Motor neuron (in vitro differentiated cells): ENCODE data around the gene TMEM59L. TPM values are rescaled to one million over a fixed set of nuclear protein-coding genes. Genes with fewer than 3 reads are reported as not detected.
"Not testable (repeated sequence)": the region's sequence is repeated elsewhere in the genome, so short reads cannot be mapped to it uniquely, and the experiment has no call there.

Source experiments
- ATAC-seq, 8 experiments: fragments of 200-7000 bp; cut with Tn5 transposase; replicated peaks in 6 of 8; 2 replicates each; pipeline ENCODE4 v1.8.0; 2021; ENCODE audit warnings: mild to moderate bottlenecking in 8 of 8, moderate library complexity in 8 of 8
- H3K27ac ChIP-seq, 2 donors: fragments of 250-450 bp; sonication (Bioruptor Pico); 2 replicates each; pipeline ENCODE4 v1.9.0; 2021; ENCODE audit warnings: antibody characterized with exemption in 2 of 2, mild to moderate bottlenecking in 2 of 2, moderate library complexity in 1 of 2
- H3K4me1 ChIP-seq, 2 donors: fragments of 250-450 bp; sonication (Bioruptor Pico); replicated peaks in 1 of 2; 2 replicates each; pipeline ENCODE4 v1.6.1; 2021; ENCODE audit warnings: antibody characterized with exemption in 2 of 2, mild to moderate bottlenecking in 2 of 2, moderate library complexity in 1 of 2
- H3K4me3 ChIP-seq, 5 donors: fragments of 250-450 bp; sonication (Bioruptor Pico); 2 replicates each; pipeline ENCODE4 v1.9.0; 2021; ENCODE audit warnings: antibody characterized with exemption in 5 of 5, mild to moderate bottlenecking in 5 of 5, moderate library complexity in 4 of 5
- whole genome bisulfite sequencing, 10 experiments: fragments of 450-650 bp; shearing (Covaris generic); methylation state at CpG; one replicate each; pipeline ENCODE4 v1.0.0; 2022; 5-methylcytosine and 5-hydroxymethylcytosine counted together
- in situ Hi-C, 9 experiments: fragments of 400-800 bp; cut with MboI; loops; one replicate each; pipeline ENCODE4 v1.15.0; 2021; ENCODE audit warnings: low sequenced_read_pairs in 9 of 9, low pct_unique_long_range_greater_than_20kb in 2 of 9; ENCODE audit not compliant: unreplicated experiment in 9 of 9
- total RNA-seq, 8 experiments: library from RNA; unstranded; fragments of 300-600 nt; gene quantifications; 2 replicates each; pipeline versions ENCODE4 v1.2.3 to v1.2.4, GENCODE V29; 2022

The TMEM59L gene
- total RNA-seq, 8 experiments from 2014 or later = 0.41 to 67.6 (median 25.4) TPM

DNA sequence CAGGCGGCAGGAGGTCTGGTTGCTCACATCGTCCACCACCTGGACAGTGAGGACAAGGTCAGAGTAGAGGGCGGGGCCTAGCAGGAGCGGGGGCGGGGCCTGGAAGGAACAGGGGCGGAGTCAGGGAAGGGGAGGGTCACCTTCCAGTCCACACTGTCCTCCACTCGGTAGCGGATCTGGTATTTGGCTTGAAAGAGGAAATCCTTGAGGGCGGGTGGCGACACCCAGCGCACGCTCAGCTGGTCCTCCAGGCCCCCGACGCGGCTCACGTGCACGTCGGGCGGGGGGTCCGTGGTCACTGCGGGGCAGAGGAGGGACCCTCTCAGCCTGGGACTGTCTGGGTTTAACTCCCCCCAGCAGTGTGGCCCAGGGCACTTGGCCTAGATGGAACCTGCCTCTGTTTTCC lies 15.9 kb upstream of the TMEM59L start:
- H3K4me3 ChIP-seq = no peak overlapping the region
- H3K27ac ChIP-seq = no peak overlapping the region
- in situ Hi-C loops = loop anchor here in 6 of 9 experiments (10.0 to 25.0 kb wide), 4 partner anchors 241 to 391 kb away; partner anchors contain the start of gene UPF1 (in 3 of the 6)
- peaks cover 9 to 21% of the 10 kb centered on the region in 2 donors for H3K4me1 ChIP-seq
- peak in 3 of 8 experiments; percentile 6 to 33 (median 9) for ATAC-seq
- no CpG with 5 or more reads among the region's 21 CpGs for WGBS, 10 experiments

DNA sequence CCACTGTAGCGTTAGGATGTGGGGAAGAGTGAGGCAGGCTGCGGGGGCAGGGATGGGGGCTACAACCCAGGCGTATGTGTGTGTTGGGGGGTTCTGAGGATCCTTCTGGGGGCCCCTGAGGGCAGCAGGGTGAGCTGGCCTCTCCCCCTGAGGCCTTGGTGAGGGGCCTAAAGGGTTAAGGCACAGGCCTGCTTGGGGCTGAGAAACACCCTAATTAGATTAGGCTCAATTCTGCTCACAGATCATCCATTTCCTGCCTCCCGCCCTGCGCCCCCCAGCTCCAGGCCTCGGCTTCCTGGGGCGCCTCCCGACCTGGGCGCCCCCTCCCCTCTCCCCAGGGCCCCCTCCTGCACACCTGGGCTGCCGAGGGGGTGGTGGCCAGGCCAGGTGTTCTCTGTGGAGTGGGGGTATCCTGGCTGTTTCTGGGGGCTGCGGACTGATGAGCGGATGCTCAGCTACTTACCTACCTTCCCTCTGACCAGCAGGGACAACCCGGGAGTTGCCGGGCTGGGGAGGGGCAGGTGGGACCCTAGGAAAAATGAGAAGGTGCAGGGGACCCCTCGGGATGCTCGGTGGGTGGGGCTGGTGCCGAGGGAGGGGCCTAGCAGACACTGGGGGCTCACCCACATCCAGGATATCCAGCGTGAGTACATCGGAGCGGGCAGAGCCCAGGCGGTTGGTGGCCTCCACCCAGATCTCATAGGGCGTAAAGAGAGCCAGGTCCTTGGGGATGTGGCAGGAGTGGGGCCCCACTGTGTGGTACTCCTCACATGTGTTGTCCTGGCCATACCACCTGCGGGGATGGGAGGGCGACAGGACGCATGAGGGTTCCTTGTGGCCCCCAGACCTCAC lies 14.6 kb upstream of the TMEM59L start:
- Histone ChIP-seq H3K4me3 (no peak overlapping the region), H3K27ac (no peak overlapping the region), H3K4me1 (peaks cover 9 to 21% of the 10 kb centered on the region in 2 donors)
- no peak for ATAC-seq
- WGBS, 10 experiments = no CpG with 5 or more reads among the region's 25 CpGs
- in situ Hi-C loops = loop anchor here in 6 of 9 experiments (10.0 to 25.0 kb wide), 4 partner anchors 239 to 389 kb away; partner anchors contain the start of gene UPF1 (in 3 of the 6)

DNA sequence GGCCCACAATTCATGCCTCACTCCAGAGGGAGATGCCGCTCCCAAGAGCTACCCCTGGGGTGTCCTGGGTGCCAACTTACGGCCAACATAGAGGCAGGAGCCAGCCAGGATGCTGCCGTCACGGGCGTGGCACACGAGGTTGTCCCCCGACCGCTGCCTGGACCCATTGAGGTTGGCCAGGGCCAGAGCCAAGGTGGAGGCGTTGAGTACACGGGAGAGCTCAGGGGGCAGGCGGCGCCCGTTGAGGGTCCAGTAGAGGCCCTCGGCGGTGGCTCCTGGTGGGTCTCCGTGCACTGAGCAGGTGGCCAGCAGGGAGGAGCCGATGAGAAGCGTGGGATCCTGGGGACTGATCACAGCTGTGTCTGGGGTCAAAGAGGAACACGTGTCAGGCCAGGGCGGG lies 13.2 kb upstream of the TMEM59L start:
- 76 to 100% (median 93%) methylated on average over 1 to 11 of the region's 20 CpGs; no CpG with 5 or more reads in 6 of the 10 experiments for WGBS, 10 experiments
- no peak for ATAC-seq
- H3K4me1 ChIP-seq = peaks cover 9 to 25% of the 10 kb centered on the region in 2 donors
- H3K4me3 ChIP-seq = no peak overlapping the region
- in situ Hi-C loops = loop anchor here in 6 of 9 experiments (10.0 to 25.0 kb wide), 4 partner anchors 238 to 388 kb away; partner anchors contain the start of gene UPF1 (in 3 of the 6)
- no peak overlapping the region for H3K27ac ChIP-seq

- in situ Hi-C loops, H3K27ac ChIP-seq, H3K4me3 ChIP-seq, ATAC-seq: not testable (repeated sequence)
- 61 to 100% (median 91%) methylated on average over 3 to 11 of the region's 15 CpGs; no CpG with 5 or more reads in 1 of the 10 experiments for WGBS, 10 experiments
- peaks cover 0 to 20% of the 10 kb centered on the region in 2 donors for H3K4me1 ChIP-seq
Observed at GRCh38 chr19:18600692-18601397, 11.8 kb upstream of the TMEM59L start.

DNA sequence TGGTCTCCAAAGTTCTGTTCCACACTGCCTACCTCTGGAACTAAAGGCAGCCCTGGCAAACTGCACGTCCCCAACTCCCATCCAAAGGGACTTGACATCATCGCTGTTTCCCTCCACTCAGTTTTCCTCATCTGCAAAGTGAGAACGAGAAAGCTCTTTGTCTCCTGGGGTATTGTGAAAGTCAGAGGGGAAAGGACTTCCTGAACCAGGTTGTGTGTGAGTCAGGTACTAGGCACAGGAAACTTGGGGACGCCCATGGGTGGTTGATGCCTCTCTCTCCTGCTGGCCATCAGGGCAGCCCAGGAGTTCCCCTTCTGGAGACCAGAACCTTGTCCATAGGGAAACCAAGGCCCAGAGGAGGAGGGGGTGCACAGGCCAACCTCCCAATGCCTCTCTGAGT lies 10.8 kb upstream of the TMEM59L start:
- Histone ChIP-seq H3K27ac (no peak overlapping the region), H3K4me3 (no peak overlapping the region), H3K4me1 (peaks cover 4 to 22% of the 10 kb centered on the region in 2 donors)
- in situ Hi-C loops = no loop called here
- 60 to 100% (median 83%) methylated on average over 1 to 3 of the region's 4 CpGs; no CpG with 5 or more reads in 4 of the 10 experiments for WGBS, 10 experiments
- no peak for ATAC-seq

DNA sequence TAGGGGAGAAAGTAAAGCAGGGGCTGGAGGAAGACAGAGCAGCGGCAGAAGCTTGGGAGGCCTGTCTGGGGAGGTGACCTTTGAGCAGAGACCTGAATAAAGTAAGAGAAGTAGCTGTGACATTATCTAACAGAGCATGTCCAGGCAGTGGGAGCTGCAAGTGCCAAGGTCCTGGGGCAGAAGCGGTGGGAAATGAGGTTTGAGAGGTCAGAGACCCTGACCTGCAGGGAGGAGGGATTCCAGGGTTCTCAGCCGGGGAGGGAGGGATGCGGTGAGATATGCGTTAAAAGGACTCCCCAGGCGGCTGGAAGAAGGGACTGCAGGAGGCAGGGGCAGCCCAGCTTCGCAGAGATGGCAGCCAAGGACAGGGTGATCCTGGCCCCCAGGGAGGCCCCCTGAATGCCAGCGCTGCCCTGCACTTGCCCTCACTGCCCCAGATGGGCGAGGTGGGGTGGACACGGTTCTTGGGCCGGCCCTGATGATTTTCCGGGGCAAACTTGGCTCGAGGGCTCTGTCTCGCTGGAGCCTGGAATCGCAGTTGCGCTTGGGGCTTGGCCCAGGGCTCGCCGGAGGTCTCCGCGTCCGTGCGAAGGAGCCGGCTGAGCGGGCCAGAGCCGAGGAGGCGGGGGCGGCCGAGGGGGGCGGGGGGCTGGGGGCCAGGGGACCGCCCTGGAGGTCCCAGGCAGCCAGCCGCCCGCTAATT lies 9.3 kb upstream of the TMEM59L start:
- WGBS, 10 experiments = 10 to 57% (median 24%) methylated on average over 1 to 4 of the region's 32 CpGs; no CpG with 5 or more reads in 4 of the 10 experiments
- H3K4me3 ChIP-seq = no peak overlapping the region
- H3K27ac ChIP-seq = no peak overlapping the region
- in situ Hi-C loops = no loop called here
- peaks cover 4 to 28% of the 10 kb centered on the region in 2 donors for H3K4me1 ChIP-seq
- ATAC-seq = peak; percentile 29 to 72 (median 43)

GRCh38 chr19:18603958-18604819 lies 8.5 kb upstream of the TMEM59L start:
- no peak overlapping the region for H3K4me3 ChIP-seq
- ATAC-seq = peak in 5 of 8 experiments; percentile 5 to 18 (median 14)
- H3K4me1 ChIP-seq = peaks cover 4 to 28% of the 10 kb centered on the region in 2 donors
- H3K27ac ChIP-seq = no peak overlapping the region
- in situ Hi-C loops = no loop called here
- 10 to 33% (median 31%) methylated on average over 2 to 4 of the region's 26 CpGs; no CpG with 5 or more reads in 7 of the 10 experiments for WGBS, 10 experiments

GRCh38 chr19:18604820-18605159 lies 7.9 kb upstream of the TMEM59L start:
- H3K4me1 ChIP-seq = peaks cover 4 to 28% of the 10 kb centered on the region in 2 donors
- in situ Hi-C loops = no loop called here
- ATAC-seq = no peak
- 0 to 38% (median 5%) methylated on average over 1 to 7 of the region's 10 CpGs; no CpG with 5 or more reads in 4 of the 10 experiments for WGBS, 10 experiments
- H3K4me3 ChIP-seq = no peak overlapping the region
- no peak overlapping the region for H3K27ac ChIP-seq

GRCh38 chr19:18605196-18605545 lies 7.5 kb upstream of the TMEM59L start:
- Histone ChIP-seq H3K27ac (no peak overlapping the region), H3K4me3 (no peak overlapping the region), H3K4me1 (peaks cover 4 to 29% of the 10 kb centered on the region in 2 donors)
- 6 to 8% methylated on average over 3 to 4 of the region's 17 CpGs; no CpG with 5 or more reads in 8 of the 10 experiments for WGBS, 10 experiments
- in situ Hi-C loops = no loop called here
- ATAC-seq = no peak

DNA sequence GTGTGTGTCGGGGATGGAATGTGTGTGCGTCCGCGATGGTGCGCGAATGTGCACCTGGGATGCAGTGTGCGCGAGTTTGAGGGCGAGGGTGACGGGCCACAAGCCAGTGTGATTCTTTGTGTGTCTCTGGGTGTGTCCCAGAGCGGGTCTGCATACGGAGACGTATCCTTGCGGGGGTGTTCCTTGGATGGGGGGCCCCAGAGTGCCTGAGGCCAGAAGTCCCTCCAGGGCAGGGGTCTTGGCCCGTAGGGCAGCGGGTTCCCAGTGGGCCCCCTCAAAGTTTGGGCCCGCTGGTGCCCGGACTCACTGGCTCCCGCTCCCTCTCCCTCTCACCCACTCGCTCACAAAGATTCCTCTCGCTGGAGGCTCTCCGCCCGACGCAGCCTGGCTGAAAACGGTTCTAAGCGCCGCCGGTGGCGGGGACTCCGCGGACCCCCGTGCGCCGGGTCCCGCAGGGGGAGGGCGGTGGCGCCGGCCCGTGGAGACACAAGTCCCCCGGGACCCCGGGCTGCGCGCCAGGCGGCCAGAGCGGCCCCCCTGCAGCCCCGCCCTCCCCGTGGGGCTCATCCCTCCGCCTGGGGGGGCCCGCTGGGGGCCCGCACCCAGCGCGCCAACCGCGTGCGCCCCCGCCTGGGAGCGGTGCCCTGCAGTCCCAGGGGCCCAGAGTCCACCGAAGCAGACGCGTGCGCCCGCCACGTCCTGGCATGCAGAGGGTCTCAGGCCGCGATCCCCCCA lies 7.0 kb upstream of the TMEM59L start:
- Histone ChIP-seq H3K4me1 (peaks cover 5 to 35% of the 10 kb centered on the region in 2 donors), H3K27ac (no peak overlapping the region), H3K4me3 (no peak overlapping the region)
- peak in 3 of 8 experiments; percentile 3 to 27 (median 15) for ATAC-seq
- in situ Hi-C loops = no loop called here
- WGBS, 10 experiments = 5 to 20% (median 15%) methylated on average over 2 to 11 of the region's 65 CpGs; no CpG with 5 or more reads in 7 of the 10 experiments
